Measurements from ENCODE around the gene GNRHR. TPM values are rescaled to one million over a fixed set of nuclear protein-coding genes. Genes with fewer than 3 reads are reported as not detected.
"Not testable (repeated sequence)": the region's sequence is repeated elsewhere in the genome, so short reads cannot be mapped to it uniquely, and the experiment has no call there.

The GNRHR gene
- total RNA-seq, 1 experiment from 2014 or later = not detected

DNA sequence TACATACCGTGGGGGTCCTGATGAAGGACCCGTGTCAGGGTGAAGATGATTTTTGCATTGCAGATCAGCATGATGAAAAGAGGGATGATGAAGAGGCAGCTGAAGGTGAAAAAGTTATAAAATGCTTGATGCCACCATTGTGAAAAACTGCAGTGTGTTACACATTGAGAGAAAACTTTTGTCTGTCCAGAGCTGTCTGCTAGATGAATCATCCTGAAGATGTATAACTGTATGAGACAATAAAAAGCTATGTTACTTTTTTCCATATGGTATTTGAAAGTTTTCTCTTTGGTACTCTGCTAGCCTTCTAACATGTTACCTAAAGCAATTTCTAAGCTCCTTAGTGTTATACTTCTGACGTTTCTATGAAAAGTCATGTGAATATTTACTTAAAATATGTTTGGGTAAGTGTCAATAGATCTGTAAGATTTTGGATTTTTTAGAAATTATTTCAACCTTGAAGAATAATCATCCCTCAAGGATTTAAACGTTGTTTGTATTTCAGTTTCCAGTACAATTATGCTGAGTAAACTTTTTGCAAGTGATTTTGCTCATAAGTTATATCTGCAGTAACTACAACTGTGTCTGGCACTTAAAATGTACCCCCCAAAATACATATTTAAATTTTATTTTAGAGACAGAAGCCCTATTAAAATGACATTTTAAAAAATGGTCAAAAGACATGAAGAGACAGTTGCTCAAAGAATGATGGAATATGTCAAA lies 9.5 kb downstream of the GNRHR start:
- in situ Hi-C loops (cut with HindIII; ENCODE audit: low pct_unique_long_range_greater_than_20kb, low sequenced_read_pairs) = no loop called here
- DNase-seq (ENCODE audit: low read depth, low spot score) = no peak

DNA sequence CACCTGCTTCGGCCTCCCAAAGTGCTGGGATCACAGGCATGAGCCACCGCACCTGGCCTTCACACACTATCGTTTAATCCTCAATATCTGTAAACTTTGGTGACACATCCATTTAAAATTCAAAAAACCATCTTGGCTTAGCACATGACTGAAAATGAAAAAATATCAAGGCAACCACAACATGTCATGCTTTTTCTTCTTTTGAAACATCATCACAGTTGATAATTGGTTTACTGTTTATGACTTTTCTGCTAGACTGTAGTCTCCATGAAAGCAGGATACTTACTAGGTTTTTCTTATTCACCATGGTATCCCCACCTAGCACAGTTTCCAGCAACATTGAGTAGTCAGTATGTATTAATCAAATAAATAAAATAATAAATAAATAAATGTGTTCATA lies 11.0 kb downstream of the GNRHR start:
- no peak for DNase-seq (ENCODE audit: low read depth, low spot score)
- in situ Hi-C loops (cut with HindIII; ENCODE audit: low pct_unique_long_range_greater_than_20kb, low sequenced_read_pairs) = no loop called here

DNA sequence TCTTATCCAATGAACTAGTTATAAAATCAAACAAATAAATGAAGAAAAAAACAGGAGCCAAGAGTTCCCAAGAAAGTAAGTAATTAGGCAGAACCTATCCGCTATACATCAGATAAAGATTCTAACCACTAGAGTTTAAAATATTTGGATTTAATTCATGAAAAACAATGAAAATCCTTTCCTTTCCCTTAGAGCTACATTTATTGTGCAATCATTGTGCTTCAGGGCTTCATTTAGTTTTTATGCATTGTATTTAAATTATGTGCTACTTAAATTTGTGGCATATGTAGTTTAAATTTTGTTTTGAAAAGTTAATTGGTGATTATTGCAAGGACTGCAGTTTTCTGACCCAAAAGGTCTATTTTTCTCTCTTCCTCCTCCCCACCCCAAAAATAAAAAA lies 17.9 kb downstream of the GNRHR start:
- in situ Hi-C loops (cut with HindIII; ENCODE audit: low pct_unique_long_range_greater_than_20kb, low sequenced_read_pairs) = no loop called here
- DNase-seq (ENCODE audit: low read depth, low spot score) = no peak

DNA sequence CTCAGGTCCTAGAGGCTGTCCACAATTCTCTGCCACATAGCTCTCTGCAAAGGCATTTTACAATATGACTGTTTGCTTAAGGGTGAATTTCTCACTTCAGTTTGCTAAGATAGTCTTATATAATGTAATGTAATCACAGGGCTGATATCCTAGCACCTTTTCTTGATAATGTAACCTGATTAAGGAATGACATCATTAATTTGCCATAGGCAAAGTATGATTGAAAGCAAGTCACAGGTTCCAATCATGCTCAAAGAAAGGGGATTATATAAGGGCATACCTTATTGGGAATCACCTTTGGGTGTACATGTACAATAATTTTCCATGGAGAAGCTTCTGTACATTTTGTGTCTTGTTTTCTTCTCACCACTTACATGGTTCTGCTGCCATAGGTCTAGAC lies 18.9 kb downstream of the GNRHR start:
- in situ Hi-C loops (cut with HindIII; ENCODE audit: low pct_unique_long_range_greater_than_20kb, low sequenced_read_pairs) = no loop called here
- DNase-seq (ENCODE audit: low read depth, low spot score) = no peak

DNA sequence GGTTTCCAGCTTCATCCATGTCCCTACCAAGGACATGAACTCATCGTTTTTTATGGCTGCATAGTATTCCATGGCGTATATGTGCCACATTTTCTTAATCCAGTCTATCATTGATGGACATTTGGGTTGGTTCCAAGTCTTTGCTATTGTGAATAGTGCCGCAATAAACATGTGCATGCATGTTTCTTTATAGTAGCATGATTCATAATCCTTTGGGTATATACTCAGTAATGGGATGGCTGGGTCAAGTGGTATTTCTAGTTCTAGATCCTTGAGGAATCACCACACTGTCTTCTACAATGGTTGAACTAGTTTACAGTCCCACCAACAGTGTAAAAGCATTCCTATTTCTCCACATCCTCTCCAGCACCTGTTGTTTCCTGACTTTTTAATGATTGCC lies 23.7 kb downstream of the GNRHR start:
- in situ Hi-C loops (cut with HindIII; ENCODE audit: low pct_unique_long_range_greater_than_20kb, low sequenced_read_pairs); DNase-seq (ENCODE audit: low read depth, low spot score): not testable (repeated sequence)

DNA sequence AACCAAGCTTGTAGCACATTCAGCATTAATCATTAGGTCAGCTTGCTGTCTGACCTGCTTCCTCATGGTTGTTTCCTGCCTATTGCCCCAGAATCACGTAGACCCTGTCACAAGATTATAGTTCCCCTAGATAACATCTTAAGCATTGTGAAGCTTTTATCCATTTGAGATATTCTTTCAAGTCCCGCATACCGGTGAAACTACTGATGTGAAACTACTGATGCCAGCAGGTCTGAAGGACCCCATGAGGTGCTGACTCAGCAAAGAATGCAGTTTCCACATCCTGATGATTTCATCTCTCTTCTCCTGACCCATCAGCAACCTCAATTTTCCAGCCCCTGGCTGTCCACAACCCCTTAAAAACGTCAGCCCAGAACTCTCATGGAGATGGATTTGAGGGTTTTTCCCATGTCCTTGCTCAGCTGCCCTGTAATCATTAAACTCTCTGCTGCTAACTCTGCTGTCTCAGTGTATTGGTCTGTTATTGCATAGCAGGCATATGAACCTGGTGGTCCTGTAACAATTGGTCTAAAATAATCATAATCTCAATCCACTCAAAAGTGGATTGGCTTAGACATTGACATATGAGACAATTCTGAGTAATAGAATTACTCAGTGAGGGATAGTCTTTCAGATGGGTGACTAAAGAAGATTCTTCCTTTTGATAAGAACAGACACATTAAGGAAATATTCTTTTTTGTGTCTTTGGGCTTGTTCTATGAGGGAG lies 26.9 kb downstream of the GNRHR start:
- in situ Hi-C loops (cut with HindIII; ENCODE audit: low pct_unique_long_range_greater_than_20kb, low sequenced_read_pairs) = no loop called here
- DNase-seq (ENCODE audit: low read depth, low spot score) = no peak

DNA sequence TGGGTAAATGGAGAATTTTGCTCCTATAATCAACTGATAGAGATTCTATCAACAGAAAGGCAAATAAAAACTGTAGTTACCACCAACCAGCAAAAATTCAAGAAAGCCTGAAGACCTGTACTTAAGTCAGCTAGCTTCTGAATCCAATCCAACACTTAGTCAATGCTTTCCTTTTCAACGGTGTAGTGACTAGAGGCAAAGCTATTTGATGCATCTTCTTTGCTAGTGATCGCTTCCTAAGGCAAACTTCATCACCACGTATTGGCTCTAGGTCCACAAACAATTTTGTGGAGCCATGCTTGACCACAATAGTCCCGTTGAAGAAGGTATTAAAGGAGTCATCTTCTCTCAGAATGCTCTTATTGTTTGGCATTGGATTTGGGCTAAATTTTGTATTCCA lies 28.2 kb downstream of the GNRHR start:
- DNase-seq (ENCODE audit: low read depth, low spot score) = no peak

DNA sequence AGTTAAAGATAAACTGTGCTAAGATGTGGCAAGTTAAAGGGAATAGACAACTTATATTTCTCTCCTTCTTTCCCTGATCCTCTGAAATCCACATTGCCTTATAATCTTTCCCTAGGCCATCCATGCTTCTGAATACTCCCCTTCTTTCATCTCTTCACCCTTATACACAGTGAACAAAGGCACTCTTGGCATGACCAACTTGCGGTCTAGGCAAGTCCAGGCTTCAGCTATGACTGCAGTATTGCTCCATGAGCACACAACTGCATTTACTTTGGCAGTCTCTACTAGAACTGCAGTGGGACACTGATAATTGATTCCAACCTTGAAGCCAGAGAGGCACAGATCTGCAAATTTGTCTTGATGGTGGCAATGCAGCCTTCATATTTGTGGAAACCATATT lies 29.1 kb downstream of the GNRHR start:
- in situ Hi-C loops (cut with HindIII; ENCODE audit: low pct_unique_long_range_greater_than_20kb, low sequenced_read_pairs) = no loop called here
- DNase-seq (ENCODE audit: low read depth, low spot score) = peak; percentile 76

More for the DNA sequence above, 28.2 kb downstream of the GNRHR start:
- in situ Hi-C loops (cut with HindIII; ENCODE audit: low pct_unique_long_range_greater_than_20kb, low sequenced_read_pairs) = no loop called here

DNA sequence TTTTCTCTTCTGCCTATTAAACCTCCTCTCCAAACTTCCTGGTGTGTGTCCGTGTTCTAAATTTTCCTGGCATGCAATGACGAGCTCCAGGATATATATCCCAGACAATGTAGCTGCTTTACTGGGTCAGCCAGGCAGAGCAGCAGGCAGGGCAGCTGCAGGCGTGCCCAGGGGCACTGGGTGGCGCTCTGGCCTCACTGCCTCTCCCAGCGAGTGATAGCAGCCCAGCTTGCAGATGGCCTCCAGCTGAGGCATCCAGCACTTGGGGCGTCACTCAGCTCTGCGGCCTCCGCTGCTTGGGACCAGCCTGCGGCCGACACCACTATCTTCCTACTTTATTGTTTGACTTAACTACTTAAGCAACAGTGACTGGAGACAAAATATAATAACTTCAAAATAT lies 30.2 kb downstream of the GNRHR start:
- in situ Hi-C loops (cut with HindIII; ENCODE audit: low pct_unique_long_range_greater_than_20kb, low sequenced_read_pairs) = no loop called here
- DNase-seq (ENCODE audit: low read depth, low spot score) = peak; percentile 33

DNA sequence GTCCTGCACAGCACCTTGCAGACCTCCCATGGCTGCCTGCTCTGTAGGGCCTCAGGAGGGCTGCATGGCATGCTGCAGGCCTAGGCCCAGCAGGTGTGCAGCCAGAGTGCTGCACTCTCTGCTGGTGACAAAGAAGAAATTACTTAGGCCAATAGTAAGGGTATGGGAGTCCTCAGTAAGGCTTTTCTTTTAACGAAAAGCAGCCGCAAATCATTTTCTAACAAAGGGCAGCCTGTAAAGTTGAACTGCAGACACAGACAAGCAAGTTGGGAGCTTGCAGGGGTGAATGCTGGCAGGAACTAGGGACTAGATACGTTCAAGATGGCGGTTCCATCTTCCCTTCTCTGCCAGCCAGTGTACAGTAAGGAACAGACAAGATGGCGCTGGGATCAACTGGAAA lies 30.8 kb downstream of the GNRHR start:
- DNase-seq (ENCODE audit: low read depth, low spot score) = no peak
- in situ Hi-C loops (cut with HindIII; ENCODE audit: low pct_unique_long_range_greater_than_20kb, low sequenced_read_pairs) = no loop called here

DNA sequence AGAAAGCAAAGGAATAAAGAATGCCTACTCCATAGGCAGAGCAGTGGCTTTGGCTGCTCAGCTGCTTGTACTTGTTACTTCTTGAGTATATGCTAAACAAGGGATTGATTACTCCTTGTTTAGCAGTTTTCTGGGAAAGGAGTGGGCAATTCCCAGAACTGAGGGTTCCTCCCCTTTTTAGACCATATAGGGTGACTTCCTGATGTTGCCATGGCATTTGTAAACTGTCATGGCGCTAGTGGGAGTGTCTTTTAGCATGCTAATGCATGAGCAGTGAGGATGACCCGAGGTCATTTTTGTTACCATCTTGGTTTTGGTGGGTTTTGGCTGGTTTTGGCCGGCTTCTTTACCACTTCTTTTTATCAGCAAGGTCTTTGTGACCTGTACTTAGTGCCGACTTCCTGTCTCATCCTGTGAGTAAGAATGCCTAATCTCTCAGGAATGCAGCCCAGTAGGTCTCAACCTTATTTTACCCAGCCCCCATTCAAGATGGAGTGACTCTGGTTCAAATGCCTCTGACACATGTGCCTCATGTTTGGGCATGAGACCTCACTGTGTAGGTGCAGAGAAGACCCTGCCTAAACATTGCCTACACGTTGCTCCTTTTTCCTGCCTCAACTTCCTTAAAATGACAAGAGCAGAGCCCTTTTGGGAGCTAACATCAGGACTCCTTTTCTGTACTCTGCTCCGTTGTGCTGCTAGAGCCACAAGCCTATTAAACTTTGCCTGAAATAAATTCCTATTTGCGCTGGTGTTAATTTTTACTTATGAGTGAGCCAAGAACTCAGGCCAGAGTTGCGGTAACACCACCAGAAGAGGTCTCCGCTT lies 32.2 kb downstream of the GNRHR start:
- DNase-seq (ENCODE audit: low read depth, low spot score) = no peak
- in situ Hi-C loops (cut with HindIII; ENCODE audit: low pct_unique_long_range_greater_than_20kb, low sequenced_read_pairs) = no loop called here

DNA sequence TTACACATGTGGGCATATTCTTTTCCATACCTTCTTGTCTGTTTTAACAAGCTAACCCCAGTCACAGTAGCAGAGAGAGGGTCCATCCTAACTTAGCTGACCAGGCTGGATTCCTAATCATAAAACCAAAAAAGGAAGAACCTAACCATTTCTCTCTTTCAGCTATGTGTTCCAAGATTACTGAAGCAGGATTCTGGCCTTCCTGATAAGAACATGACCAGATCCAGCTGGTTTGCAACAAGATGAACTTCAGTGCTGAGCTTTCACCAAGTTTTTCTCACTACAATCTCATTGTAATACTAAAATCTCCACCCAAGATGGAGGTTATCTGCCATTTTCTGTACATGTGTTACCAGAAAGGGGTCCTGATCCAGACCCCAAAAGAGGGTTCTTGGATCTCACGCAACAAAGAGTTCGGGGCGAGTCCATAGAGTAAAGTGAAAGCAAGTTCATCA lies 32.8 kb downstream of the GNRHR start:
- no peak for DNase-seq (ENCODE audit: low read depth, low spot score)
- in situ Hi-C loops (cut with HindIII; ENCODE audit: low pct_unique_long_range_greater_than_20kb, low sequenced_read_pairs) = no loop called here

DNA sequence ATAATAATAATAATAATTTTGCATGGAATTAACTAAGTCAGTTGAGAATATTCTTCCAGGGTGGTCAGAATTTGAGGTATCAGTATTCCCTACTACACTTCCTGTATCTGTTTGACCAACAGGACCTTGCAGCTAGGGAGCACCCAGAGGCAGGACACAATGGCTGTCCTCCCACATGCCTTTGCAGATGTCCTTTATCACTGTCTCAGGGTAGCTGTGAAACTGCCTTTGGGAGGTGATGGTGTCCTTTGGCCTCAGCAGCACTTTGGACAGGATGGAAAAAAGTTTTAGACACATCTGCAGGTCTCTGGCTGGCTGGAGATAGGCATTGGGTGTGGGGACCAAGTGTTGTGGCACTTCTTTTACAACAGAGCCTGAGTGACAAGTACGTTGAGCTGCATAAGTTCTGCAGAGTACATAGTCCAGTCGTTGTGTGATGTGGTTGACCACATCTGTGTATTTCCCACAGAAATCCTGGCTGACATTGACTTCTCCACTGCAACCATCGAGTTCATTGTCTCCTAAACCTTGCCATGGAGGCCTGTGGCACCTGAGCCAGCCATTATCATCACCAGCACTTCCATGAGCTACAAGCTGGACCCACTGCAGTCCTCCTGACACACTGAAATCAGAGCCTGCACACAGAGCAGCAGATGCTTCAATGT lies 34.1 kb downstream of the GNRHR start:
- no peak for DNase-seq (ENCODE audit: low read depth, low spot score)
- in situ Hi-C loops (cut with HindIII; ENCODE audit: low pct_unique_long_range_greater_than_20kb, low sequenced_read_pairs) = no loop called here

DNA sequence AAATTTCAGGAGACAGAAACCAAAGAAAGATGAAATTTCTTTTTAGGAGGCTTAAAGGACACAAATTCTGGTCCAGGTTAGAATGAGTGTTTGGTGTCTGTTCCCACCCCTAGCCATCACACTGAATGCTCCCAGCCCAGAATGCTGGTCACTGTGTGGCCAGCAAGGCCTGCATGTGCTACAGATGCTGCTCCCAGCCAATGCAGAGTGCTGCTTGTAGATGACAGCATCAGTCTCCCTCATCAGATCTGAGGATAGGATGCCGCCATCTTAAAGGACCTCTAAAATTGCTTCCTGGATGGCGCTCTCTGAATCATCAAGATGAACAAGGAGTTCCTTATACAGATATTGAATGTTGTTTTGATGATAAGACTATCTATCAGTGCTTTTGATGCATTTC lies 35.3 kb downstream of the GNRHR start:
- DNase-seq (ENCODE audit: low read depth, low spot score) = no peak
- in situ Hi-C loops (cut with HindIII; ENCODE audit: low pct_unique_long_range_greater_than_20kb, low sequenced_read_pairs) = no loop called here

DNA sequence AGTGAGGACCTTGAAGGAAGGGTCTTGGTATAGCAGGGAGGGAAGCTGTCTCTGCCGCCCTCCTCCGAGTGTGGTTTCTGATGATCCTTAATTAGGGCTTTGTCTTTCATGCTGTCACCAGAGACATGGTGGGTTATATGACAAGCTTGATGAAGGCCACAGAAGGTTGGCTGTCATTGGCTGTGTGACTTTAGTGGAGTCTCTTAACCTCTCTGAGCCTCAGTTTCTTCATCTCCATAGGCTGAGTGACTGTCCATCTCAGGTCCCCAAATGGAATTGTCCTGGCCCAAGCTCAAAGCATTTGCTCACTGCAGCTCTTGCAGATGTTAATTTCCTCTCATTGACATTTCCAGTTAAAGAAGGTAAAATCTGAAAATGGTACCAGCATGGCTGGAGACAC lies 36.6 kb downstream of the GNRHR start:
- in situ Hi-C loops (cut with HindIII; ENCODE audit: low pct_unique_long_range_greater_than_20kb, low sequenced_read_pairs) = no loop called here
- no peak for DNase-seq (ENCODE audit: low read depth, low spot score)

DNA sequence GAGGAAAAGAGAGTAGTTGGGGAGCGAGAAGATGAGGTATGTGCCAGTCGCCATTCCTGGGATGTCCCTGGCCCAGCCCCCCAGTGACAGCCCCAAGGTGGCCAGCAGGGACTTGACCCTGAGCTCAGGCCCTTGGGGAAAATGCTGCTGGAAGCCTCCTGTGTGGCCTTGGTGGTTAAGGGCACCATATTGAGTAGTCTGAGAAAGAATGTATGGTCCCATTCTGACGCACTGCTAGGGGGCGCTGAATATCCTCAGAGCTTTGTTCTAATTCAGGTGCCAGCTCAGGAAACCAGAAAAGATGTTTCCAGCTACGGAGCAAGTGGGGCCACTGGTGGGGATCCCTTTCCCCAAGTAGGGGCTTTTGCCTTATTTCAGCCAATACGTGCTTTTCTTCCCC lies 39.2 kb downstream of the GNRHR start:
- in situ Hi-C loops (cut with HindIII; ENCODE audit: low pct_unique_long_range_greater_than_20kb, low sequenced_read_pairs) = no loop called here
- DNase-seq (ENCODE audit: low read depth, low spot score) = peak; percentile 42

DNA sequence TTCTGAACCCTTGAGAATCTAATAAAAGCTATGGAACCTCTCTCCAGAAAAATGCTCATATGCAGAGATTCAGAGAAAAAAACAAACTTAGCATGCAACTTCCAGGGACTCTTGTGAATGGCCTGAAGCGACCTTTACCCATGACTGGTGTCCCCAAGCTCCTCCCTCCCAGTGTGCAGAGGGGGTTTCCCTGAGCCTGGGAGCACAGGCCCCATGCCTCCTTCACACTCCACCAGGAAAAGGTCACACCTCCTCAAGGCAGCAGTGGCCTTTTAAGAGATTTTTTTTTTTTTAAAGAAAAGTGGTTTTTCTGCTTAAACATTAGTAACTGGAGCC lies 40.0 kb downstream of the GNRHR start:
- DNase-seq (ENCODE audit: low read depth, low spot score) = no peak
- in situ Hi-C loops (cut with HindIII; ENCODE audit: low pct_unique_long_range_greater_than_20kb, low sequenced_read_pairs) = no loop called here
